GM21423 (cell line): ENCODE data around the gene CACNA2D4.

Source experiments
- ATAC-seq: cut with Tn5 transposase; IDR thresholded peaks from one replicate; pipeline ENCODE4 v1.9.1; 2021; ENCODE audit warnings: mild to moderate bottlenecking, moderate library complexity; ENCODE audit not compliant: unreplicated experiment

The CACNA2D4 gene

DNA sequence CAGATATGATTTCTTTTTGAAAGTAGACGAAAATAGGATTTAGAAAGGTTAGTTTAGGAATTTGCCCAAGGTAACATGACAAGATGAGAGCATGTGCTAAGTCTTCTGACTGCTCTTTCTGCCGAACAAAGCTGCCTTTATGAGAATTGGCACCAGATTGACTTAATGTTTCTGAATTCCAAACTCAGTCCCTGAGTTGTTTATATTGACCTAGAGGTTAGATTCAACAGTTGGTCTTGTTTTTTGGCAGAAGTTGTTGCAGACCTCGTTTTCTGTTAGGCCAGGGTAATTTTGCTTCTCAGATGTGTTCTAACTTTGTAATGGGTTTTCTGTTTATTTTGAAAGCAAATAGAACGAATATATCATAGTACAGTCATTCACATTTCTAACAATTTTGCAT, 159.6 kb downstream of the CACNA2D4 start:
- ATAC-seq = no peak

GRCh38 chr12:1758376-1758775, 160.1 kb downstream of the CACNA2D4 start:
- ATAC-seq = no peak

DNA sequence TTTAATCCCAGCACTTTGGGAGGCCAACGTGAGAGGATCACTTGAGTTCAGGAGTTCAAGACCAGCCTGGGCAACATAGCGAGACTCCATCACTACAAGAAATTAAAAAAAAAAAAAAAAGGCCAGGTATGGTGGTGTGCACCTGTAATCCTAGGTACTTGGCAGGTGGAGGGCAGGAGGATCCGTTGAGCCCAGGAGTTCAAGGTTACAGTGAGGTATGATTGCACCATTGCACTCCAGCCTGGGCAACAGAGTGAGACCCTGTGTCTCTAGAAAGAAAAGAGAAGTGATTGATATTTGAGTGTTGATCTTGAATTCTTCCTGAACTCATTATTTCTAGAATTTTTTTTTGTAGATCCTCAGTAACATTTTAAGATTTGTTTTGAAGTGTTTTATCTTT, 168.2 kb downstream of the CACNA2D4 start:
- ATAC-seq = no peak

DNA sequence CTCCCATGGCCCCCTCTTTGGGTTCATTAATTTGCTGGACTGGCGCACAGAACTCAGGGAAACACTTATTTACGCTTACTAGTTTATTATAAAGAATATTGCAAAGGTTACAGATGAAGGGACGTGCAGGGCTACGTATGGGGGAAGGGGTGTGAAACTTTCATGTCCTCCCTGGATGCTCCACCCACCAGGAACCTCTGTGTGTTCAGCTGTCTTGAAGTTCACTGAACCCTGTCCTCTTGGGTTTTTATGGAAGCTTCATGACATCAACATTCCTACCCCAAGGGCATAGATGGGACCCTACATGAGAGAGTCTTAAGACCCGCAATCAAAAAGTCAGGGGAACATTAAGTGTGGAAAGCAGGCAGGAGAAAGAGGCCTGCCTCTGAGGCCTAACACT, 169.4 kb downstream of the CACNA2D4 start:
- no peak for ATAC-seq

DNA sequence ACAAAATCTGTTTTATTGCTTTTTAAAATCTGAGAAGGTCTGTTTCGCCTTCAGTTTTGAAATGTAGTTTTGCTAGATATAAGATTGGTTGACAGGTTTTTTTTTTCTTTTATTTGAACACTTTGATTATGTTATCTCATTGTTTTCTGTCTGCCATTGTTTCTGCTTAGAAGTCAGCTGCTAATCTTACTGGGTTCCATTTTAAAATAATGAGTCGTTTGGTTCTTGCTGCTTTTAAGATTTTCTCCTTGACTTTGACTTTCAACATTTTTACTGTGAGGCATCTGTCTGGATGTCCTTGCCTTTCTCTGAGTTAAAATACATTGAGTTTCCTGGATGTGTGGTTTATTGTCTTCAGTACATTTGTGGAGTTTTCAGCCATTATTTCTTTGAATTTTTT, 170.8 kb downstream of the CACNA2D4 start:
- ATAC-seq = no peak

DNA sequence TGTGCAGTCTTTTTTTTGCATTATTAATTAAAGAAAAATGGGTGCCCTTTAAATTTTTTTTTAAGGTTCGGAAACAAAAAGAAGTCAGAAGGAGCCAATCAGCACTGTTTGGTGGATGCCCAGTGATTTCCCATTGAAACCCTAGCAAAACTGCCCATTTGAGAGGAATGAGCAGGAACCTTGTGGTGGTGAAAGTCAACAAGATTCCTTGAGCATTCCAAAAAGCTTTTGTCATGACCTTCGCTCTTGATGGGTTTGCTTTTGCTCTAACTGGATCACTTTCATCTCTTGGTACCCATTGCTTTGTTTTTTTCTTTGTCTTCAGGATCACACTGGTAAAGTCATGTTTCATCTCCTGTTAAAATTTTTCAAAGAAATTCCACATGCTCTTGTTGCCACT, 173.5 kb downstream of the CACNA2D4 start:
- ATAC-seq = no peak
